K562 (cell line): ENCODE data around the gene ZCCHC8. TPM values are rescaled to one million over a fixed set of nuclear protein-coding genes. Genes with fewer than 3 reads are reported as not detected.

Experiments used
- ATF1 ChIP-seq, 2 experiments: fragments of 450-650 bp in 1 of 2; IDR thresholded peaks; 2 replicates each; pipeline ENCODE4 v1.6.1; 2016; ENCODE audit warnings: missing compliant biosample characterization in 1 of 2, missing genetic modification characterization in 1 of 2
- COPS2 ChIP-seq: fragments of 450-650 bp; conservative IDR thresholded peaks from 2 replicates; pipeline ENCODE4 v1.6.1; 2016; ENCODE audit warnings: mild to moderate bottlenecking, moderate library complexity
- CREB1 ChIP-seq, 2 experiments: sonication (generic) in 1 of 2; formaldehyde crosslinking in 1 of 2; IDR thresholded peaks; 2 replicates each; pipeline versions ENCODE4 v1.6.1 to v1.8.0; 2012 to 2022; ENCODE audit warnings: inconsistent platforms in 1 of 2, mild to moderate bottlenecking in 1 of 2, missing genetic modification reagents in 1 of 2, moderate library complexity in 1 of 2
- ETV5 ChIP-seq: sonication (generic); formaldehyde crosslinking; IDR thresholded peaks from 2 replicates; pipeline ENCODE4 v1.4.0; 2020; ENCODE audit warnings: low read depth, mild to moderate bottlenecking, missing genetic modification reagents
- FOXA3 ChIP-seq, 2 experiments: fragments of 450-650 bp in 1 of 2; sonication (generic) in 1 of 2; formaldehyde crosslinking; IDR thresholded peaks in 1 of 2; conservative IDR thresholded peaks in 1 of 2; 2 replicates each; pipeline versions ENCODE4 v1.4.0 to v1.8.0; 2020 to 2022; ENCODE audit warnings: mild to moderate bottlenecking in 2 of 2, missing genetic modification reagents in 1 of 2
- MYC ChIP-seq, 2 experiments: fragments of 250-450 bp in 1 of 2; sonication (Bioruptor Pico) in 1 of 2; IDR thresholded peaks; 2 replicates each; pipeline versions ENCODE4 v1.5.1 to v1.6.1; 2012 to 2021; ENCODE audit warnings: low read depth in 2 of 2, borderline replicate concordance in 1 of 2, improper control_type of control experiment in 1 of 2, low read length in 1 of 2, mild to moderate bottlenecking in 1 of 2, moderate library complexity in 1 of 2
- PHF20 ChIP-seq: fragments of 450-650 bp; IDR thresholded peaks from 2 replicates; pipeline ENCODE4 v1.6.1; 2018; ENCODE audit not compliant: partially characterized antibody
- POLR2H ChIP-seq: IDR thresholded peaks from 2 replicates; pipeline ENCODE4 v1.6.1; 2016; ENCODE audit warnings: missing genetic modification characterization, low read depth, mild to moderate bottlenecking, control low read depth, missing compliant biosample characterization, moderate library complexity
- RB1 ChIP-seq: fragments of 450-650 bp; IDR thresholded peaks from 2 replicates; pipeline ENCODE4 v1.6.1; 2017; ENCODE audit warnings: low read depth, mild to moderate bottlenecking
- SLC30A9 ChIP-seq: fragments of 250-450 bp; sonication (Bioruptor Pico); IDR thresholded peaks from 2 replicates; pipeline ENCODE4 v1.8.0; 2022; ENCODE audit warnings: mild to moderate bottlenecking, moderate library complexity
- SP2 ChIP-seq: IDR thresholded peaks from 2 replicates; pipeline ENCODE4 v1.6.1; 2011; ENCODE audit warnings: mild to moderate bottlenecking, low read depth, low read length, moderate library complexity; ENCODE audit not compliant: poor library complexity, severe bottlenecking; ENCODE audit errors: extremely low read depth
- TCF7L2 ChIP-seq: fragments of 150-350 bp; IDR thresholded peaks from 2 replicates; pipeline ENCODE4 v1.6.1; 2016; ENCODE audit warnings: low read depth, mild to moderate bottlenecking, low read length, moderate library complexity
- ZMIZ1 ChIP-seq, 2 experiments: fragments of 150-350 bp in 1 of 2; IDR thresholded peaks; 2 replicates each; pipeline ENCODE4 v1.6.1; 2012 to 2016; ENCODE audit warnings: low read depth in 2 of 2, low read length in 2 of 2, mild to moderate bottlenecking in 1 of 2, moderate library complexity in 1 of 2
- ZNF175 ChIP-seq: fragments of 200-800 bp; sonication (Bioruptor generic); IDR thresholded peaks from 2 replicates; pipeline ENCODE4 v1.6.1; 2016; ENCODE audit warnings: low read depth, mild to moderate bottlenecking, missing genetic modification characterization, missing compliant biosample characterization
- ZNF232 ChIP-seq: sonication (generic); formaldehyde crosslinking; IDR thresholded peaks from 2 replicates; pipeline ENCODE4 v1.8.0; 2022; ENCODE audit warnings: mild to moderate bottlenecking, missing genetic modification reagents
- ZNF695 ChIP-seq: fragments of 450-650 bp; formaldehyde crosslinking; IDR thresholded peaks from 2 replicates; pipeline ENCODE4 v1.4.0; 2020; ENCODE audit warnings: mild to moderate bottlenecking, moderate library complexity
- polyA plus RNA-seq, 8 experiments: library from polyadenylated mRNA; depleted of rRNA in 4 of 8; stranded (reverse) in 5 of 8; unstranded in 3 of 8; fragments of >200 nt; fragmentation: Nextera tagmentation in 2 of 8; fragmentation: Illumina TruSeq in 1 of 8; extraction: Ambion mirVana in 2 of 8; extraction: Trizol in 1 of 8; gene quantifications; 2 replicates each; pipeline versions ENCODE4 v1.2.1 to v1.2.3, GENCODE V29; 2011 to 2014; ENCODE audit warnings: inconsistent platforms in 1 of 8, missing spikeins in 1 of 8
- total RNA-seq, 7 experiments: library from RNA; depleted of rRNA in 6 of 7; stranded (reverse); fragments of >200 nt in 6 of 7; fragmentation: Illumina TruSeq in 2 of 7; extraction: Trizol in 2 of 7; gene quantifications; 2 replicates each; pipeline versions ENCODE4 v1.2.1 to v1.2.3, GENCODE V29; 2011 to 2021; ENCODE audit warnings: low replicate concordance in 1 of 7
- TF ChIP-seq, protein P1 (sequence below): fragments of 250-450 bp; sonication (Bioruptor Pico); IDR thresholded peaks from 2 replicates; pipeline ENCODE4 v1.5.0; 2021; ENCODE audit warnings: mild to moderate bottlenecking, borderline replicate concordance
- TF ChIP-seq, protein P2 (sequence below): sonication (generic); formaldehyde crosslinking; IDR thresholded peaks from 2 replicates; pipeline ENCODE4 v1.8.0; 2023; ENCODE audit warnings: mild to moderate bottlenecking, missing genetic modification reagents

ZCCHC8 gene
- total and polyA plus RNA-seq, 9 of the 15 experiments (the other 6 are each of a cell fraction or from before 2014, with no cell fraction given): 14.8 to 50.9 (median 34.1) TPM

DNA sequence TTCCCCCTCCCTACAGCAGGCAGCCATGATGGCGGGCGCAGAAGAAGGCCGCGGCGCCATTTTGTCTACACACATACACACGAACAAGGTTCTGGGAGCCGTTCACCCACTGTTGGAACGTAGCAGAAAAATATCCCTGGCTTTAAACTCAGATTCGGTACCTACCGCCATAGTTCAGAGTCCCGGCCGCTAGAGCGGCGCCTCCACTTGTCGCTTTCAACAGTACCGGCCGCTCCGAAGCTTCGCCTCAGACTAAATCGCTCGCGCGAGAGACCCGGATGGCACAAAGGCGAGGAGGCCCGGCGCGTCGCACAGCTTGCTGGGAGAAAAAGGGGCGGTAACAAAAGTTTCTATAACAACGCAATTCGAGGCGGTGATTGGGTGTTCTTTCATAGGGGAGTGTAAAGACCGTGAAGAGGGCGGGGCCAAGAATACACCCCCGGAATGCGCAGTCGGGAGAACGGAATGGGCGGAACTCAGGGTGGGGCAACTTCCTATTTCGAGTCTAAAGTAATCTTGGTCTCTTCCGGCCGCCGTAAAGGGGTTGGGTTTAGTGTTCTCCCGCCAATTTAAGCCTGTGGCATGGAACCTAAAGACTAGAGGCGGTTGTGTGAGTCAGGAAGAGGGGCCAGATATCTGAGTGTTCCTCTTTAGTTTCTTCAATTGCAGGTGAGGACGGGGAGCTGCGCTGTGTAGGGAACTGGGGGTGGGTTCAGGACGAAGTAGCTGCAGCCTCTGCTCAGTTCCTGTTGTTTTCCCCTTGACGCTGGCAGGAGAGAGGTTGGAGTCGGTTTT, 26.1 kb upstream of the ZCCHC8 start, which contains the start of the genes KNTC1 and RSRC2 (continued):
- no peak for TF ChIP-seq COPS2
- TF ChIP-seq PHF20: peak; percentile 81
- peak; percentile 98 for TF ChIP-seq POLR2H (tag)
- no peak for TF ChIP-seq SLC30A9 (CRISPR knock-in tag)
- no peak for TF ChIP-seq TCF7L2
- TF ChIP-seq MYC (IDR thresholded peaks at IDR 0.05; ENCODE audit: low read depth, low read length): peak; percentile 94
- no peak; the same call in none of the 2 replicates for TF ChIP-seq MYC (CRISPR knock-in tag; IDR thresholded peaks at IDR 0.05; ENCODE audit: borderline replicate concordance, low read depth)
- TF ChIP-seq, protein P1, sequence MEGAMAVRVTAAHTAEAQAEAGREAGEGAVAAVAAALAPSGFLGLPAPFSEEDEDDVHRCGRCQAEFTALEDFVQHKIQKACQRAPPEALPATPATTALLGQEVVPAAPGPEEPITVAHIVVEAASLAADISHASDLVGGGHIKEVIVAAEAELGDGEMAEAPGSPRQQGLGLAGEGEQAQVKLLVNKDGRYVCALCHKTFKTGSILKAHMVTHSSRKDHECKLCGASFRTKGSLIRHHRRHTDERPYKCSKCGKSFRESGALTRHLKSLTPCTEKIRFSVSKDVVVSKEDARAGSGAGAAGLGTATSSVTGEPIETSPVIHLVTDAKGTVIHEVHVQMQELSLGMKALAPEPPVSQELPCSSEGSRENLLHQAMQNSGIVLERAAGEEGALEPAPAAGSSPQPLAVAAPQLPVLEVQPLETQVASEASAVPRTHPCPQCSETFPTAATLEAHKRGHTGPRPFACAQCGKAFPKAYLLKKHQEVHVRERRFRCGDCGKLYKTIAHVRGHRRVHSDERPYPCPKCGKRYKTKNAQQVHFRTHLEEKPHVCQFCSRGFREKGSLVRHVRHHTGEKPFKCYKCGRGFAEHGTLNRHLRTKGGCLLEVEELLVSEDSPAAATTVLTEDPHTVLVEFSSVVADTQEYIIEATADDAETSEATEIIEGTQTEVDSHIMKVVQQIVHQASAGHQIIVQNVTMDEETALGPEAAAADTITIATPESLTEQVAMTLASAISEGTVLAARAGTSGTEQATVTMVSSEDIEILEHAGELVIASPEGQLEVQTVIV (CRISPR knock-in tag): no peak
- TF ChIP-seq ATF1 (CRISPR knock-in tag; IDR thresholded peaks at IDR 0.05): no peak
- peak; percentile 34; the same call in 1 of the 2 replicates for TF ChIP-seq ATF1 (tag; IDR thresholded peaks at IDR 0.05)
- TF ChIP-seq FOXA3 (CRISPR knock-in tag; conservative IDR thresholded peaks at IDR 0.05 in 1 of 2, IDR thresholded peaks at IDR 0.05 in 1 of 2): 0 out of 4 replicates have a peak, but pooled peaks of 1 of the 2 experiments have one; percentile 24
- peak; percentile 60 for TF ChIP-seq ETV5 (CRISPR knock-in tag)
- TF ChIP-seq, protein P2, sequence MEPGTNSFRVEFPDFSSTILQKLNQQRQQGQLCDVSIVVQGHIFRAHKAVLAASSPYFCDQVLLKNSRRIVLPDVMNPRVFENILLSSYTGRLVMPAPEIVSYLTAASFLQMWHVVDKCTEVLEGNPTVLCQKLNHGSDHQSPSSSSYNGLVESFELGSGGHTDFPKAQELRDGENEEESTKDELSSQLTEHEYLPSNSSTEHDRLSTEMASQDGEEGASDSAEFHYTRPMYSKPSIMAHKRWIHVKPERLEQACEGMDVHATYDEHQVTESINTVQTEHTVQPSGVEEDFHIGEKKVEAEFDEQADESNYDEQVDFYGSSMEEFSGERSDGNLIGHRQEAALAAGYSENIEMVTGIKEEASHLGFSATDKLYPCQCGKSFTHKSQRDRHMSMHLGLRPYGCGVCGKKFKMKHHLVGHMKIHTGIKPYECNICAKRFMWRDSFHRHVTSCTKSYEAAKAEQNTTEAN (CRISPR knock-in tag): peak; percentile 26; the same call in 1 of the 2 replicates
- 0 out of 2 replicates have a peak, but pooled peaks have one; percentile 52 for TF ChIP-seq ZNF232 (CRISPR knock-in tag)
- peak; percentile 30 for TF ChIP-seq SP2
- no peak for TF ChIP-seq ZNF695 (CRISPR knock-in tag)
- TF ChIP-seq CREB1 (IDR thresholded peaks at IDR 0.05): no peak
- peak; percentile 61; the same call in 1 of the 2 replicates for TF ChIP-seq CREB1 (CRISPR knock-in tag; IDR thresholded peaks at IDR 0.05)
- TF ChIP-seq RB1: peak; percentile 100
- TF ChIP-seq ZMIZ1 (IDR thresholded peaks at IDR 0.05; ENCODE audit: low read depth in 2 of 2, low read length in 2 of 2): peak in 1 of 2 experiments; percentile 33; a peak in 1 of 4 replicates
- TF ChIP-seq ZNF175 (CRISPR knock-in tag): peak; percentile 76; the same call in 1 of the 2 replicates
